ENCODE results near the gene PRR14L.
"Not testable (repeated sequence)": the region's sequence is repeated elsewhere in the genome, so short reads cannot be mapped to it uniquely, and the experiment has no call there.

PRR14L gene

GRCh38 chr22:31758860-31759259 is 8.9 kb upstream of the PRR14L start:
- WGBS: 98% methylated on average over 5 of the region's 5 CpGs
- not testable (repeated sequence) for H2BK15ac ChIP-seq (ENCODE audit: low read depth, poor library complexity, severe bottlenecking); DNase-seq; H3K23ac ChIP-seq (ENCODE audit: low read length in 2 of 2); H3K27ac ChIP-seq (ENCODE audit: low read length, poor library complexity, severe bottlenecking); H2BK5ac ChIP-seq (ENCODE audit: low read depth, low read length, poor library complexity, severe bottlenecking); H2BK120ac ChIP-seq (ENCODE audit: low read depth, low read length); H2AK5ac ChIP-seq (ENCODE audit: low read length, severe bottlenecking); H3K27me3 ChIP-seq (ENCODE audit: control insufficient read depth in 1 of 2, insufficient read depth in 1 of 2, low read length in 2 of 2); H3K9me3 ChIP-seq (ENCODE audit: control insufficient read depth, low read length); H3K4me1 ChIP-seq (ENCODE audit: control insufficient read depth, insufficient read depth, low read depth, low read length); H3K4me2 ChIP-seq (ENCODE audit: low read length, poor library complexity, severe bottlenecking); H4K8ac ChIP-seq (ENCODE audit: low read length); H3K4ac ChIP-seq (ENCODE audit: low read depth in 1 of 2, low read length in 2 of 2); H3K4me3 ChIP-seq (ENCODE audit: insufficient read depth in 1 of 2, low read depth in 1 of 2, low read length in 2 of 2); H2BK12ac ChIP-seq (ENCODE audit: low read length in 2 of 2); H4K91ac ChIP-seq (ENCODE audit: low read length); H3K14ac ChIP-seq (ENCODE audit: low read length in 2 of 2); H3K18ac ChIP-seq (ENCODE audit: low read depth in 1 of 2, low read length in 2 of 2); H3K9ac ChIP-seq (ENCODE audit: low read length); H2AFZ ChIP-seq (ENCODE audit: low read depth, low read length)
- Histone ChIP-seq H3K79me1 (replicated peaks; ENCODE audit: low read length, poor library complexity, severe bottlenecking) (peaks cover 18% of the 10 kb centered on the region), H3K36me3 (ENCODE audit: control insufficient read depth in 1 of 2, insufficient read depth in 2 of 2, low read depth in 1 of 2, low read length in 2 of 2) (peaks cover 7 to 31% of the 10 kb centered on the region in 2 experiments)

GRCh38 chr22:31757265-31757664 is 7.3 kb upstream of the PRR14L start:
- Histone ChIP-seq H3K18ac (ENCODE audit: low read depth in 1 of 2, low read length in 2 of 2) (no peak overlapping the region), H2BK12ac (ENCODE audit: low read length in 2 of 2) (no peak overlapping the region), H4K8ac (ENCODE audit: low read length) (no peak overlapping the region), H3K9ac (ENCODE audit: low read length) (no peak overlapping the region), H2AK5ac (ENCODE audit: low read length, severe bottlenecking) (no peak overlapping the region), H3K4me1 (ENCODE audit: control insufficient read depth, insufficient read depth, low read depth, low read length) (peaks cover 11% of the 10 kb centered on the region), H3K23ac (ENCODE audit: low read length in 2 of 2) (no peak overlapping the region), H3K4me2 (ENCODE audit: low read length, poor library complexity, severe bottlenecking) (no peak overlapping the region), H3K27me3 (ENCODE audit: control insufficient read depth in 1 of 2, insufficient read depth in 1 of 2, low read length in 2 of 2) (no peaks in the 10 kb centered on the region), H2BK5ac (ENCODE audit: low read depth, low read length, poor library complexity, severe bottlenecking) (no peak overlapping the region), H2AFZ (ENCODE audit: low read depth, low read length) (no peak overlapping the region), H2BK15ac (ENCODE audit: low read depth, poor library complexity, severe bottlenecking) (no peak overlapping the region), H3K36me3 (ENCODE audit: control insufficient read depth in 1 of 2, insufficient read depth in 2 of 2, low read depth in 1 of 2, low read length in 2 of 2) (peaks cover 3 to 31% of the 10 kb centered on the region in 2 experiments), H3K14ac (ENCODE audit: low read length in 2 of 2) (no peak overlapping the region), H3K4ac (ENCODE audit: low read depth in 1 of 2, low read length in 2 of 2) (no peak overlapping the region), H3K9me3 (ENCODE audit: control insufficient read depth, low read length) (no peaks in the 10 kb centered on the region), H3K79me1 (replicated peaks; ENCODE audit: low read length, poor library complexity, severe bottlenecking) (peaks cover 18% of the 10 kb centered on the region), H3K4me3 (ENCODE audit: insufficient read depth in 1 of 2, low read depth in 1 of 2, low read length in 2 of 2) (no peak overlapping the region), H4K91ac (ENCODE audit: low read length) (no peak overlapping the region), H2BK120ac (ENCODE audit: low read depth, low read length) (no peak overlapping the region), H3K27ac (ENCODE audit: low read length, poor library complexity, severe bottlenecking) (no peak overlapping the region)
- WGBS: no CpG with 5 or more reads among the region's 1 CpG
- no peak for DNase-seq

GRCh38 chr22:31754813-31755212 is 4.9 kb upstream of the PRR14L start:
- 67% methylated on average over 6 of the region's 6 CpGs for whole genome bisulfite sequencing
- DNase-seq: peak; percentile 52

GRCh38 chr22:31753634-31754501 is 3.9 kb upstream of the PRR14L start, which contains the start of gene DEPDC5:
TSS of gene DEPDC5 (plus strand) at chr22:31754019. CDS start at chr22:31754922, 903 bp downstream.
- peak within 1 kb of the TSS; percentile 71 for H4K8ac ChIP-seq (ENCODE audit: low read length)
- H3K27me3 ChIP-seq (ENCODE audit: control insufficient read depth in 1 of 2, insufficient read depth in 1 of 2, low read length in 2 of 2): no peaks in the 10 kb centered on the region
- peak within 1 kb of the TSS; percentile 96 for H3K27ac ChIP-seq (ENCODE audit: low read length, poor library complexity, severe bottlenecking)
- H2BK15ac ChIP-seq (ENCODE audit: low read depth, poor library complexity, severe bottlenecking): peak within 1 kb of the TSS; percentile 95
- peak within 1 kb of the TSS; percentile 43 for H4K91ac ChIP-seq (ENCODE audit: low read length)
- peak within 1 kb of the TSS; percentile 86 for H3K4me2 ChIP-seq (ENCODE audit: low read length, poor library complexity, severe bottlenecking)
- H3K9ac ChIP-seq (ENCODE audit: low read length): peak within 1 kb of the TSS; percentile 94
- peaks cover 17% of the 10 kb centered on the region for H3K79me1 ChIP-seq (replicated peaks; ENCODE audit: low read length, poor library complexity, severe bottlenecking)
- H2AK5ac ChIP-seq (ENCODE audit: low read length, severe bottlenecking): peak within 1 kb of the TSS; percentile 64
- H2AFZ ChIP-seq (ENCODE audit: low read depth, low read length): peak within 1 kb of the TSS; percentile 80
- DNase-seq: peak; percentile 94
- peak within 1 kb of the TSS; percentile 67 to 88 for H3K4me3 ChIP-seq (ENCODE audit: insufficient read depth in 1 of 2, low read depth in 1 of 2, low read length in 2 of 2)
- H2BK12ac ChIP-seq (ENCODE audit: low read length in 2 of 2): peak within 1 kb of the TSS in 1 of 2 experiments; percentile 7
- H3K14ac ChIP-seq (ENCODE audit: low read length in 2 of 2): peak within 1 kb of the TSS in 1 of 2 experiments; percentile 71
- peaks cover 12% of the 10 kb centered on the region for H3K4me1 ChIP-seq (ENCODE audit: control insufficient read depth, insufficient read depth, low read depth, low read length)
- no peak within 1 kb of the TSS for H3K23ac ChIP-seq (ENCODE audit: low read length in 2 of 2)
- peak within 1 kb of the TSS; percentile 84 for H2BK5ac ChIP-seq (ENCODE audit: low read depth, low read length, poor library complexity, severe bottlenecking)
- peak within 1 kb of the TSS; percentile 39 for H2BK120ac ChIP-seq (ENCODE audit: low read depth, low read length)
- WGBS: 1% methylated on average over 59 of the region's 65 CpGs
- peak within 1 kb of the TSS; percentile 84 to 85 for H3K18ac ChIP-seq (ENCODE audit: low read depth in 1 of 2, low read length in 2 of 2)
- H3K9me3 ChIP-seq (ENCODE audit: control insufficient read depth, low read length): no peaks in the 10 kb centered on the region
- peak within 1 kb of the TSS; percentile 88 to 96 for H3K4ac ChIP-seq (ENCODE audit: low read depth in 1 of 2, low read length in 2 of 2)
- peaks cover 1 to 11% of the 10 kb centered on the region in 2 experiments for H3K36me3 ChIP-seq (ENCODE audit: control insufficient read depth in 1 of 2, insufficient read depth in 2 of 2, low read depth in 1 of 2, low read length in 2 of 2)

More at GRCh38 chr22:31754813-31755212, 4.9 kb upstream of the PRR14L start:
- Histone ChIP-seq H3K9me3 (ENCODE audit: control insufficient read depth, low read length) (no peaks in the 10 kb centered on the region), H2BK5ac (ENCODE audit: low read depth, low read length, poor library complexity, severe bottlenecking) (no peak overlapping the region), H4K91ac (ENCODE audit: low read length) (no peak overlapping the region), H2AK5ac (ENCODE audit: low read length, severe bottlenecking) (peak overlapping the region; percentile 58), H3K4me2 (ENCODE audit: low read length, poor library complexity, severe bottlenecking) (peak overlapping the region; percentile 30), H2BK15ac (ENCODE audit: low read depth, poor library complexity, severe bottlenecking) (no peak overlapping the region), H3K36me3 (ENCODE audit: control insufficient read depth in 1 of 2, insufficient read depth in 2 of 2, low read depth in 1 of 2, low read length in 2 of 2) (peaks cover 3 to 14% of the 10 kb centered on the region in 2 experiments), H2BK120ac (ENCODE audit: low read depth, low read length) (no peak overlapping the region), H3K18ac (ENCODE audit: low read depth in 1 of 2, low read length in 2 of 2) (no peak overlapping the region), H3K23ac (ENCODE audit: low read length in 2 of 2) (no peak overlapping the region), H3K9ac (ENCODE audit: low read length) (peak overlapping the region; percentile 94), H3K4ac (ENCODE audit: low read depth in 1 of 2, low read length in 2 of 2) (no peak overlapping the region), H2BK12ac (ENCODE audit: low read length in 2 of 2) (no peak overlapping the region), H3K79me1 (replicated peaks; ENCODE audit: low read length, poor library complexity, severe bottlenecking) (peaks cover 17% of the 10 kb centered on the region), H3K4me3 (ENCODE audit: insufficient read depth in 1 of 2, low read depth in 1 of 2, low read length in 2 of 2) (peak overlapping the region in 1 of 2 experiments; percentile 88), H3K4me1 (ENCODE audit: control insufficient read depth, insufficient read depth, low read depth, low read length) (peaks cover 12% of the 10 kb centered on the region), H3K14ac (ENCODE audit: low read length in 2 of 2) (no peak overlapping the region), H3K27me3 (ENCODE audit: control insufficient read depth in 1 of 2, insufficient read depth in 1 of 2, low read length in 2 of 2) (no peaks in the 10 kb centered on the region), H3K27ac (ENCODE audit: low read length, poor library complexity, severe bottlenecking) (no peak overlapping the region), H4K8ac (ENCODE audit: low read length) (no peak overlapping the region), H2AFZ (ENCODE audit: low read depth, low read length) (no peak overlapping the region)
